Measurements from ENCODE around the gene P2RY11.

Gene P2RY11

DNA sequence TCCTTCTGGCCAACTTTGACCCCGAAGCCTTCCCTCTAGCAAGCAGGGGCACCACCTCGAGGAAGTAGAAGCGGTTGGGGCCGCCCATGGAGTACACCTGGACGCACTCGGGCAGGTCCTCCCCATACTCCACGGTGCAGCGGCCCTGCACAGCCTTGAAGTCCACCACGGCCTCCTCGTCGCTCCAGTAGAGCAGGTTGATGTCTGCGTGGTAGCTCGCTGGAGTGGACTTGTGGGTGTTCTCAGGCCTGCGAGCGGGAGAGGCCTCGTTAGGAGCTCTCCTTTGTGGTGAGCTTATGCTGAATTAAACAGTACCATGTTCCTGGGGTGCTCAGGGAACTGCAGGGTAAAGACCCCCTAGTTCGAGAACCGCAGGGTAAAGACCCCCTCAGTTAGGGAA, 30.5 kb downstream of the P2RY11 start:
- DNase-seq = no peak

DNA sequence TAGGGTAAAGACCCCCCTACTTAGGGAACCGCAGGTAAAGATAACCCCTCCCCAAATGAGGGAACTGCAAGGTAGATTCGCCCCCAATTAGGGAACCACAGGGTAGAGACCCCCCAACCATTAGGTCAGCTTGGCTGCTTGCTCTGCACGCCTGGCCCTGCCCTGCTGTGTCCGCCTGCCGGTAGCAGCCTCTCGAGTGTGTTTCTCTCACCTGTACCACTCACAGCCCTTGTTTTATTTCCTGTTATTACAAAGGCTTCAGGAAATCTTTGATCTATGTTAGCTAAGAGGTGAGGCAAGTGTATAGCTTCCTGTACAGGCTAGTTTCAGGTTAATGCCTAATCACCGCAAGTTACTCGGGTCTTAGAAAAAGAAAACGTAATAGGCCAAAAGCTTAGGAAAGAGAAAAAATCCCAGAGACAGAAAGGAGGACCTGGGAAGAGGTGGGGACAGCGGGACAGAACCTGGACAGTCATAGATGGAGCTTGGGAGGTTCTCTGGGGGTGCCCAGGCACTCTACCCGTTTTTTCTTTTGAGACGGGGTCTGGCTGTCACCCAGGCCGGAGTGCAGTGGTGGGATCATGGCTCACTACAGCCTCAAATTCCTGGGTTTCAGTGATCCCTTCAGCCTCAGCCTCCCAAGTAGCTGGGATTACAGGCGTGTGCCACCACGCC, 31.3 kb downstream of the P2RY11 start:
- DNase-seq = peak; percentile 35 to 41

DNA sequence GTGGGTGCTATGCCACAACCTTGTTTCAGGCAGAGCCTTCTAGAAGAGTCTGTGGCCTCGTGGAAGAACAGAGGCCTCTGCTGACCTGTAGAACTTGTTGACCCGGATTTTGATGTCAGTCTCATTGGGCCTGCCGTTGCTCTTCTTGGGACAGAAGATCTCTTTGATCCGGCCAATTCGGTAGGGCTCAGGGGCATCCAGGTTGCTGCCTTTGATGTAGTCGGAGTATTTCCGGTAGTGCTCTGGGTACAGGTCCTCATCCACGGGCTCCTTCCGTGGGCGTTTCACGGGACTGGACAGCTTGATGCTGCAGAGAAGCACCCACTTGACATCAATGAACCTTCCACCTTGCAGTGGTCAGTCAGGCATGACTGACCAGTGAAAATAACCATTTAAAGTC, 32.2 kb downstream of the P2RY11 start:
- peak in 1 of 2 donors; percentile 16 for DNase-seq

DNA sequence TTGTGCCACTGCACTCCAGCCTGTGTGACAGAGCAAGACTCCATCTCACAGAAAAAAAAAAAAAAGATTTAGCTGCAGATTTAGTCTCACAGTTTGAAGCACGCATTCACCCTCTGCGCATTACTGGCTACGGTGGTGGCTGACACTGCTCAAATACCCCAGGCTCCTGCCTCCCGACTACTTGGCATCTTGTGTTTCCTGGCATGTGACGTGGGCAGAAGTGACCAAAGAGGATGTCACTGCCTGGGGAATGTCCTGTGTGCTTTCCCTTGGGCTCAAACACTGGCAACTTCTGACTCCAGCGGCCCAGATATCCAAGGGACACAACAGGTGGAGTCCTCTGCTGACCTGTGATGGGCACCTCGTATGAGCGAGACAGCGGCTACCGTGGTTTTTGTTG, 32.9 kb downstream of the P2RY11 start:
- DNase-seq = no peak

DNA sequence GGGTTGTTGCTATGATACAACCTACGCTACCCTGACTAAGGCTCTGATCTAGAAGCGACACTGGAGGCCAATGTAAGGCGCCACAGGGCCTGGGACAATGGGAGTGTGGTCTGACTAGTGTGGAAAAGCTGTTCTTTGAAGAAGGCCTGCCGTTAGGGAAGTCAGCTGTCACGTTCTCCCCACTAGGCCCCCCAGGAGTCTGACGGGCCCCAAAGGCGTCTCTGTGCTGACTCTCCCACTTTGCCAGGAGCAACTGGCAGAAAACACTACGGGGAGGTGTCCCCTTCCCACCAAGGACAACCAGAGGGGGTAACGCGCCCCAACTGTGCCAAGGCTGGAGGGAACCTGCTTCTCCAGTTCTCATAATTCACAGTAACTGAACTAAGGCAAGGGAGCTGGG, 33.5 kb downstream of the P2RY11 start:
- no peak for DNase-seq

DNA sequence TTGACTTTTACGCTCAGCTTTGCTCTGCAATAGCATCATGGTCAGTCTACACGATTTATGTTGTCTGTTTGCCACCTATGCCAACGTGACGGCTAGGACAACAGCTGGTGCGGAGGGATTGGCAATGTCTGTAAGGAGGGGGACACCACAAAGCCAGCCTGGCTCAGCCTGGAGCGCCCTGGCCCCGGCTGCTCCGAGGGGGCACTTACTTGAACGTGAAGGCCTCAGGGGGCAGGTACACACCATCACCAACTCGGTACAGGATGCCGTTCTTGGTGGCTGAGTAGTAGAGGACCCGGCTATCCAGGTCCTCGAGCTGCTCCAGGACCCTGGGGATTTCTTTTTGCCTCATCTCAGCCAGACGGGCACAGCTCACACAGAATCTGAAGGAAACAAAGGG, 34.6 kb downstream of the P2RY11 start:
- DNase-seq = no peak

DNA sequence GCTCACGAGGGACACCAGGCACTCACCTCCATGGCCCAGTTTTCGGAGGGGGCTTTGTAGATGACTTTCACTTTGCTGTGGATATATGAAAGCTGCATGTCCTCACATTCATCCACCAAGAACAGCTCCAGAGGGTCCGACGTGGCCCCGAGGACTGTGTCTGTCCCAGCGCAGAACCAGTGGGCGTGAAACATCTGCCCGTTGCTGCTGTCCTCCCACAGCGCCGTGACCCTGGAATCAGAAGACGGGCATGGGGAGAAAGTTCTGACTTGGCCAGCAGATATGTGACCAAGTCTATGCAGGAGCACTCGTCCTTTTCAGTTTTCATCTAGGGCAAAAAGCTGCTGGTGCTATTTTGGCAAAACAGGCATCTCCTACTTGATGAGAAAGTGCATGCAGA, 37.9 kb downstream of the P2RY11 start:
- DNase-seq = no peak

DNA sequence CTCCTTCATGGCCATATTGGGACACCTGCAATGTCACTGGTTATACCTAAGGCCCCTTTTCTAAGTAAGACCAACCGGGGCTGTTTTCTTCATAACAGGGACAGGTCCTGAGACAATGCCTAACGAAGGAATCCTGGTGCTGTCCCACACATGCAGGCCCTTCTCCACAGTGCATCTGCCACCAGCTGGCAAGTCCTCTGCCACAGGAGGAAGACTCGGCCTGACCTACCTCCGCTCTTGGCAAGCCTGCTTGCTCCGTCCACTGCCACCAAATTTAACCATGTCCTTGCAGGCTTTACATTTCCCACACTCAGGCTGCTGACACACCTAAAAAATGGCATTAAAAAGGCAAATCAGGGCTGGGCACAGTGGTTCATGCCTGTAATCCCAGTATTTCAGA, 40.0 kb downstream of the P2RY11 start:
- DNase-seq = no peak

DNA sequence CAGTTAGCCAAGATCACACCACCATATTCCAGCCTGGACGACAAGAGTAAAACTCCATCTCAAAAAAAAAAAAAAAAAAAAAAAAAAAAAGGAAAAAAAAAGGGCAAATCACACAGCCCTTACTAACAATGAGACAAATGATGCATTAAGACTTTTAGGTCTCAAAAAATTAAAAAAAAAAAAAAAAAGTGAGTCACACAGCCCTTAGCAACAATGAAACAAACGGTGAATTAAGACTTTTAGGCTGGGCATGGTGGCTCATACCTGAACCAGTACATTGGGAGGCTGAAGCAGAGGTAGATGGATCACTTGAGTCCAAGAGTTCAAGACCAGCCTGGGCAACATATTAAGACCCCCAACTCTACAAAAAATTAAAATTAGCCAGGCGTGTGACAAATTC, 40.6 kb downstream of the P2RY11 start:
- no peak for DNase-seq

DNA sequence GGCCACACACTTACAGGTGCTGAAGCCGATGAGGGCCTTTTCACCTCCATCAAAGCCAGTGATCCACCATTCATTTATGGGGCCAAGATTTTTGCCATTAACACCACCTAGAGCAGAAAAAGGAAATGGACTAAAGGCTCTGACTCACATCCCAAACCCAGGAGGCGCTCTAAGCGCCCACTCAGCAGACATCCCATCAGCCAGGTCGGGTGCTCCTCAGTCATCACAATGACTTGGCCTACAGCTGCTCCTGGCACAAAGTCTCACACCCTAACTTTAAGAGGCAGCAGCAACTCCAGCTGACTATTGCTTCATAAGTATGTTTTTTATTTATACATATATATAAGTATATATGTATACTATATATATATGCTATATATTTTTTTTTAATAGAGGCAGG, 44.3 kb downstream of the P2RY11 start:
- no peak for DNase-seq

DNA sequence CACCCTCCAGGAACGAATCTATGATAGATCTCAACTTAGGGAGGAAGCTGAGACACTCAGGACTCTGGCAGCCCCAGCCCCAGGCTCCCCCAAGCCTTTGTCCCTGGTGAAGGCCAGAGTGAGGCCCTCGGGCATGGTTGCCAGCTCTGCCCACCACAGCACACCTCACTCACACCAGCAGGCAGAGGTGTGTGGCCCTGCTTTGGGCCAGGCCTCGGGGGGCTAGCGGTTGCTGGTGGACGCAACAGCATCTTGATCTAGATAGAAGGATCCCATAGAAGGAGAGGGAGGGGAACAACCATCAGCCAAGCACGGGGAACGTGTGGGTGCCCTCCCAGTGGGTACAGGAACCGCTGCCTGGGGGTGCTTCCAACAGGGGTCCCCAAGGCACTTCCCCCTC, 46.6 kb downstream of the P2RY11 start:
- no peak for DNase-seq

DNA sequence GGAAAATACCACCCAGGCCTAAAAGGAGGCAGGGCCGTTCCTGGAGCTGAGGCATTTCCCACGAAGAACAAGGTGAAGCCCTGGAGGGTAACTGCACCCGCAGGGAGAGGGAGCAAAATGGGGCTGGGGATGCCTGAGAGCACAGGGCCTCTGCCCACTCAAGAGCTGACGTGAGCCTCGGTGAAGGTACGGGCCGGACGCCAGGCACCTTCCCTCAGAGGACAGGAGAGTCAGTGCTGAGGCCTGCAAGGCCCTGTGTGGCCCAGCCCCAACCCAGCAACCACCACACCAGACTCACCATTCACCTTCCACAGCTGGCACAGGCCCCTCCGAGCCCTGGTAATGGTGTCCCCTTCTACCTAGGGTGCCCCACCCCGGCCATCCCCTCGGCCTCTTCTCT, 47.0 kb downstream of the P2RY11 start:
- DNase-seq = no peak

DNA sequence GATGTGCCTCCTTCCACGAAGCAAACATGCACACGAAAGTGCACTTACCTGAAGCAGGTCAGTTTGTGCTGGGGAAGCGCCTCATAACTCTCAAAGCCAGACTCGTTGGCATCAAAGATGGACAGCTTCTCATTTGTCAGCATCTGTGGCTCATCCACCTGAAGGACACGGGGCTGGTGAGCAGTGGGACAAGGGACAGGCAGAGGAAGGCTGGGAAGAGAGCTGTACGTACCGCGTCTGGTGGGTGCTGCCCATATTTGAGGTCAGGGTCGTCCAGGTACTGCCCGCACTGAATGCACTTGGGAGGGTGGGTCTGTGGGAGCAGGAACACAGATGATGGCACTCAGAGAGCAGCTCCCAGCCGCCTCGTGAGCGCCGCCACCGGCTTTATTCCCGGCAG, 48.1 kb downstream of the P2RY11 start:
- DNase-seq = no peak

DNA sequence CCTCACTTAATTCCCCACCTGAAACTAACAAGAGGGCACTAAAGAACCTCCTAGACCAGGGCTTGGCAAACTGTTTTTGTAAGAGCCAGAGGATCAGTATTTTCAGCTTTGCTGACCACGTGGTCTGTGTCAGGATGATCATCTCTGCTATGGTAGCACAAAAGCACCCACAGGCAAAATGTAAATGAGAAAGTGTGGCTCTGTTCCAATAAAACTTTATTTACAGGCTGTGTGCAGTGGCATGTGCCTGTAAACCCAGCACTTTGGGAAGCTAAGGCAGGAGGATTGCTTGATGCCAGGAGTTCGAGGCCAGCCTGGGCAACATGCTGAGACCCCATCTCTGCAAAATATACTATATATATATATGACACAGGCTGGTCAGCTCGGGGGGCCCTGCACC, 52.0 kb downstream of the P2RY11 start:
- DNase-seq = no peak

All from activated CD4-positive, alpha-beta T cell treated with anti-CD3 and anti-CD28 coated beads for 4 hours (primary cell).